GM12892 (cell line): ENCODE results near the gene CLEC3B.

Source experiments
- POLR2A ChIP-seq: IDR thresholded peaks from 2 replicates; pipeline ENCODE4 v1.6.1; 2011; ENCODE audit warnings: low read depth, low read length, control low read depth
- POLR2AphosphoS5 ChIP-seq: IDR thresholded peaks from 2 replicates; pipeline ENCODE4 v1.6.1; 2011; ENCODE audit warnings: low read depth, low read length, control low read depth
- TAF1 ChIP-seq: IDR thresholded peaks from 2 replicates; pipeline ENCODE4 v1.6.1; 2011; ENCODE audit warnings: low read depth, mild to moderate bottlenecking, control low read depth, low read length, borderline replicate concordance

- no peak for TF ChIP-seq POLR2AphosphoS5
- TF ChIP-seq TAF1 = no peak
- no peak for TF ChIP-seq POLR2A
Measured at GRCh38 chr3:45084361-45084760, 58.3 kb downstream of the CLEC3B start.
